ENCODE data around the gene RPS19.

- TF ChIP-seq CTCF (IDR thresholded peaks at IDR 0.05) (no peak), POLR2A (IDR thresholded peaks at IDR 0.05) (no peak), POLR2AphosphoS5 (IDR thresholded peaks at IDR 0.05) (no peak)
These were observed 61.8 kb downstream of the RPS19 start for GRCh38 chr19:41921577-41922576.

All from prostate gland (tissue), 2 donors.